Esophagus muscularis mucosa (tissue), 3 donors: ENCODE measurements around the gene ATL1.
A peak's percentile ranks its signal among the peaks of the same experiment; 100 is the strongest.

Source experiments
- EP300 ChIP-seq: sonication (generic); formaldehyde crosslinking; IDR thresholded peaks from one replicate; pipeline ENCODE4 v1.6.1; 2017; ENCODE audit warnings: antibody characterized with exemption
- TF ChIP-seq, protein P1 (sequence below), 3 experiments: fragments of 200-600 bp in 2 of 3; fragments of 450-650 bp in 1 of 3; sonication (generic) in 2 of 3; IDR thresholded peaks; one replicate each; pipeline ENCODE4 v1.5.1; 2017 to 2019; ENCODE audit warnings: antibody characterized with exemption in 3 of 3, mild to moderate bottlenecking in 2 of 3, moderate library complexity in 1 of 3

DNA sequence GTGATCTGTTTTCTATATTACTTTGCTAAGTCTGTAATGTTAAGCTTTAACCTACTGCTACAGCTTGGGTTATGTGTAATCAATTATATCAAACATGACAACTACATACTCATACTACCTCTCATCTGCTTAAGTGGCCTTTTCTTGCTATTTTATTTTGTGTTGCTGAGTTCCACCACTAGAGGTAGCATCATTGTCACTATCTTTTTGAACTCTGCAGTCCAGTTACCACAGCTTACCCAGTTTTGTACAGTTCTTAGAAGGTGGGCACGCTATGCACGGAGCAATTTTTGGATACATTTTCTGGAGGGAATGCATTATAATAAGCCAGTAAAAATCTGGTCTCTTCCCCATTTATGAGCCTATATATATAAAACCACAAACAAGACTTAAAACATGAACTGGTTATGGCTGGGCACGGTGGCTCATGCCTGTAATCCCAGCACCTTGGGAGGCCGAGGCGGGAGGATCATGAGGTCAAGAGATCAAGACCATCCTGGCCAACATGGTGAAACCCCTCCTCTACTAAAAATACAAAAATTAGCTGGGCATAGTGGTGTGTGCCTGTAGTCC is 59.7 kb downstream of the ATL1 start:
- TF ChIP-seq, protein P1, sequence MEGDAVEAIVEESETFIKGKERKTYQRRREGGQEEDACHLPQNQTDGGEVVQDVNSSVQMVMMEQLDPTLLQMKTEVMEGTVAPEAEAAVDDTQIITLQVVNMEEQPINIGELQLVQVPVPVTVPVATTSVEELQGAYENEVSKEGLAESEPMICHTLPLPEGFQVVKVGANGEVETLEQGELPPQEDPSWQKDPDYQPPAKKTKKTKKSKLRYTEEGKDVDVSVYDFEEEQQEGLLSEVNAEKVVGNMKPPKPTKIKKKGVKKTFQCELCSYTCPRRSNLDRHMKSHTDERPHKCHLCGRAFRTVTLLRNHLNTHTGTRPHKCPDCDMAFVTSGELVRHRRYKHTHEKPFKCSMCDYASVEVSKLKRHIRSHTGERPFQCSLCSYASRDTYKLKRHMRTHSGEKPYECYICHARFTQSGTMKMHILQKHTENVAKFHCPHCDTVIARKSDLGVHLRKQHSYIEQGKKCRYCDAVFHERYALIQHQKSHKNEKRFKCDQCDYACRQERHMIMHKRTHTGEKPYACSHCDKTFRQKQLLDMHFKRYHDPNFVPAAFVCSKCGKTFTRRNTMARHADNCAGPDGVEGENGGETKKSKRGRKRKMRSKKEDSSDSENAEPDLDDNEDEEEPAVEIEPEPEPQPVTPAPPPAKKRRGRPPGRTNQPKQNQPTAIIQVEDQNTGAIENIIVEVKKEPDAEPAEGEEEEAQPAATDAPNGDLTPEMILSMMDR (IDR thresholded peaks at IDR 0.05): peak; percentile 36 to 56 (median 41)
- TF ChIP-seq EP300: no peak
